ENCODE data around the gene HPS5.

Gene HPS5

DNA sequence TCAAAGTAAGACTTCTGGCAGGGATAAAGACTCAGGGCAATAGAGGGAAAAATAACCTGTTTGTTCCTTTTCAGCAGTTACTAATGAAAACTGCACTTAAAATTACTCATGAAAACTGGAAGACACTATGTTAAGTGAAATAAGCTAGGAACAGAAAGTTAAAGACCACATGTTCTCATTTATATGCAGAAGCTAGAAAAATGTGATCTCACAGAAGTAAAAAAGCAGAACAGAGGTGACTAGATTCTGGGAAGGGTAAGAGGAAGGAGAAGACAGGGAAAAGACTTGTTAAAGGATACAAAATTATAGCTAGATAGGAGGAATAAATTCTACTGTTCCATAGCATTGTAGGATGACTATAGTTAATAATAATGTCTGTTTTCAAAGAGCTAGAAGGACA is 22.2 kb downstream of the HPS5 start:
- no peak overlapping the region for H3K4me2 ChIP-seq (ENCODE audit: low read depth, low read length, poor library complexity, severe bottlenecking)

DNA sequence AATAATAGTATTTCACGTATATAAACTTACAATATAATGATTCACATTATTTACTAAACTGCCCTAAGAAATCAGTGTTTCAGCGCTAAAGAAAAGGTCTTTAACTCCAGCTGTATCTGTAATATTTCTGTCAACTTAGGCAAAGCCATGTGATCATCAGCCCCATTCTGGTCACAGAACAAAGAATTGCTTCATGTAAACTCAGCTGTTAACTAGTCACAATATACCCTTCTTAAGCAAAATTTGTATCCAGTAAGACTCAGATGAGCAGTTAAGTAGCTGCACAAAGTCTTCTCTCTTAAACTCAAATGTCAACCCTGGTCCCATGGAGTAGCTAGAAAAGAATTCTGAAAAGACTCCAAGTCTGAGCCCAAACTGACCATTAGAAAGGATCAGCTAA is 26.6 kb downstream of the HPS5 start:
- Histone ChIP-seq H4K20me1 (ENCODE audit: insufficient read depth, low read length, poor library complexity, severe bottlenecking) (no peaks in the 10 kb centered on the region), H3K4me2 (ENCODE audit: low read depth, low read length, poor library complexity, severe bottlenecking) (no peak overlapping the region), H3K79me2 (ENCODE audit: insufficient read depth, low read length) (no peaks in the 10 kb centered on the region), H3F3A (ENCODE audit: low read depth) (no peaks in the 10 kb centered on the region), H2AFZ (ENCODE audit: low read length) (no peak overlapping the region), H3K9ac (ENCODE audit: low read depth, low read length, poor library complexity, severe bottlenecking) (no peak overlapping the region), H3K9me3 (ENCODE audit: insufficient read depth, low read depth, low read length) (no peaks in the 10 kb centered on the region), H3K4me3 (ENCODE audit: low read length, poor library complexity, severe bottlenecking) (no peak overlapping the region), H3K4me1 (ENCODE audit: insufficient read depth, low read length, poor library complexity, severe bottlenecking) (no peaks in the 10 kb centered on the region), H3K27me3 (ENCODE audit: insufficient read depth, low read length, poor library complexity, severe bottlenecking) (no peaks in the 10 kb centered on the region), H3K9me2 (replicated peaks; ENCODE audit: low read depth, low read length) (no peaks in the 10 kb centered on the region), H3K36me3 (ENCODE audit: insufficient read depth, low read length) (peaks cover 75% of the 10 kb centered on the region)
- TF ChIP-seq, protein P1, sequence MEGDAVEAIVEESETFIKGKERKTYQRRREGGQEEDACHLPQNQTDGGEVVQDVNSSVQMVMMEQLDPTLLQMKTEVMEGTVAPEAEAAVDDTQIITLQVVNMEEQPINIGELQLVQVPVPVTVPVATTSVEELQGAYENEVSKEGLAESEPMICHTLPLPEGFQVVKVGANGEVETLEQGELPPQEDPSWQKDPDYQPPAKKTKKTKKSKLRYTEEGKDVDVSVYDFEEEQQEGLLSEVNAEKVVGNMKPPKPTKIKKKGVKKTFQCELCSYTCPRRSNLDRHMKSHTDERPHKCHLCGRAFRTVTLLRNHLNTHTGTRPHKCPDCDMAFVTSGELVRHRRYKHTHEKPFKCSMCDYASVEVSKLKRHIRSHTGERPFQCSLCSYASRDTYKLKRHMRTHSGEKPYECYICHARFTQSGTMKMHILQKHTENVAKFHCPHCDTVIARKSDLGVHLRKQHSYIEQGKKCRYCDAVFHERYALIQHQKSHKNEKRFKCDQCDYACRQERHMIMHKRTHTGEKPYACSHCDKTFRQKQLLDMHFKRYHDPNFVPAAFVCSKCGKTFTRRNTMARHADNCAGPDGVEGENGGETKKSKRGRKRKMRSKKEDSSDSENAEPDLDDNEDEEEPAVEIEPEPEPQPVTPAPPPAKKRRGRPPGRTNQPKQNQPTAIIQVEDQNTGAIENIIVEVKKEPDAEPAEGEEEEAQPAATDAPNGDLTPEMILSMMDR (conservative IDR thresholded peaks at IDR 0.05; ENCODE audit: low read length), result no peak
- TF ChIP-seq EZH2phosphoT487 (IDR thresholded peaks at IDR 0.05; ENCODE audit: borderline replicate concordance), result no peak

More for the DNA sequence above, 22.2 kb downstream of the HPS5 start:
- no peaks in the 10 kb centered on the region for H3K27me3 ChIP-seq (ENCODE audit: insufficient read depth, low read length, poor library complexity, severe bottlenecking)
- H3K79me2 ChIP-seq (ENCODE audit: insufficient read depth, low read length), result no peaks in the 10 kb centered on the region
- H3K9ac ChIP-seq (ENCODE audit: low read depth, low read length, poor library complexity, severe bottlenecking), result no peak overlapping the region
- H3K36me3 ChIP-seq (ENCODE audit: insufficient read depth, low read length), result peaks cover 56% of the 10 kb centered on the region; the same call in 1 of the 2 replicates
- H3K9me2 ChIP-seq (replicated peaks; ENCODE audit: low read depth, low read length), result no peaks in the 10 kb centered on the region
- H3K9me3 ChIP-seq (ENCODE audit: insufficient read depth, low read depth, low read length), result no peaks in the 10 kb centered on the region
- TF ChIP-seq, protein P1 (conservative IDR thresholded peaks at IDR 0.05; ENCODE audit: low read length), result no peak
- TF ChIP-seq EZH2phosphoT487 (IDR thresholded peaks at IDR 0.05; ENCODE audit: borderline replicate concordance), result no peak
- H3K4me1 ChIP-seq (ENCODE audit: insufficient read depth, low read length, poor library complexity, severe bottlenecking), result no peaks in the 10 kb centered on the region
- no peaks in the 10 kb centered on the region for H4K20me1 ChIP-seq (ENCODE audit: insufficient read depth, low read length, poor library complexity, severe bottlenecking)
- H3K4me3 ChIP-seq (ENCODE audit: low read length, poor library complexity, severe bottlenecking), result no peak overlapping the region
- H2AFZ ChIP-seq (ENCODE audit: low read length), result no peak overlapping the region
- H3F3A ChIP-seq (ENCODE audit: low read depth), result no peaks in the 10 kb centered on the region

DNA sequence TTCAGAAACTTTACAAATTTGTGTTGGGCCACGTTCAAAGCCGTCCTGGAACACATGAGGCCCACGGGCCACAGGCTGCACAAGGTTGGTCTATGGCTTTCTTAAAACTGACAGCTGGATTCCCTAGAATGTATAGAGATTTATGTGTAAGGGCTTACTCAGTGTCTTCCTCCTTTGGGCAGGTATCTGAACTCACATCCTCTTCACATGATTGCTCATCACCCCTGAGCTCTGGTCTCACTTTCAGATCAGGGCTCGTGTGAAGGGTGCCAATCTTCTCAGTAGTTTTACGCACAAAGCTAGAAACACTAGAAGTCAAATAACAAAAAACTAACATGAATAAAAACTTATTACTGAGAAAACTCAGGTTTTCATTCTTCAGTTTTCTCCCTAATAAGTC is 27.1 kb downstream of the HPS5 start:
- Histone ChIP-seq H3K4me1 (ENCODE audit: insufficient read depth, low read length, poor library complexity, severe bottlenecking) (no peaks in the 10 kb centered on the region), H3K79me2 (ENCODE audit: insufficient read depth, low read length) (no peaks in the 10 kb centered on the region), H3K36me3 (ENCODE audit: insufficient read depth, low read length) (peaks cover 79% of the 10 kb centered on the region), H3K27me3 (ENCODE audit: insufficient read depth, low read length, poor library complexity, severe bottlenecking) (no peaks in the 10 kb centered on the region), H3F3A (ENCODE audit: low read depth) (no peaks in the 10 kb centered on the region), H3K9me2 (replicated peaks; ENCODE audit: low read depth, low read length) (no peaks in the 10 kb centered on the region), H3K4me2 (ENCODE audit: low read depth, low read length, poor library complexity, severe bottlenecking) (no peak overlapping the region), H4K20me1 (ENCODE audit: insufficient read depth, low read length, poor library complexity, severe bottlenecking) (no peaks in the 10 kb centered on the region), H3K4me3 (ENCODE audit: low read length, poor library complexity, severe bottlenecking) (no peak overlapping the region), H3K9ac (ENCODE audit: low read depth, low read length, poor library complexity, severe bottlenecking) (no peak overlapping the region), H3K9me3 (ENCODE audit: insufficient read depth, low read depth, low read length) (no peaks in the 10 kb centered on the region), H2AFZ (ENCODE audit: low read length) (no peak overlapping the region)
- TF ChIP-seq, protein P1 (conservative IDR thresholded peaks at IDR 0.05; ENCODE audit: low read length), result no peak
- no peak for TF ChIP-seq EZH2phosphoT487 (IDR thresholded peaks at IDR 0.05; ENCODE audit: borderline replicate concordance)
